ENCODE results near the gene MCC.

The MCC gene

GRCh38 chr5:113102121-113102531 is 386.1 kb downstream of the MCC start:
- peak; percentile 8 for DNase-seq (ENCODE audit: low read depth)
- no peak for TF ChIP-seq CTCF (conservative IDR thresholded peaks at IDR 0.05; ENCODE audit: low read length)

GRCh38 chr5:113100981-113101380 is 387.3 kb downstream of the MCC start:
- DNase-seq (ENCODE audit: low read depth) = no peak
- TF ChIP-seq CTCF (conservative IDR thresholded peaks at IDR 0.05; ENCODE audit: low read length) = no peak
- no peak overlapping the region for H3K4me3 ChIP-seq (ENCODE audit: low read length)

More at GRCh38 chr5:113102121-113102531, 386.1 kb downstream of the MCC start:
- no peak overlapping the region for H3K4me3 ChIP-seq (ENCODE audit: low read length)

GRCh38 chr5:113099822-113100221 is 388.4 kb downstream of the MCC start:
- DNase-seq (ENCODE audit: low read depth) = no peak
- H3K4me3 ChIP-seq (ENCODE audit: low read length) = no peak overlapping the region
- TF ChIP-seq CTCF (conservative IDR thresholded peaks at IDR 0.05; ENCODE audit: low read length) = no peak

- H3K4me3 ChIP-seq (ENCODE audit: low read length) = no peak overlapping the region
- no peak for DNase-seq (ENCODE audit: low read depth)
- TF ChIP-seq CTCF (conservative IDR thresholded peaks at IDR 0.05; ENCODE audit: low read length) = no peak
Measured at GRCh38 chr5:113098378-113098777, 389.9 kb downstream of the MCC start.

GRCh38 chr5:113095831-113096230 is 392.4 kb downstream of the MCC start:
- TF ChIP-seq CTCF (conservative IDR thresholded peaks at IDR 0.05; ENCODE audit: low read length) = no peak
- DNase-seq (ENCODE audit: low read depth) = no peak
- no peak overlapping the region for H3K4me3 ChIP-seq (ENCODE audit: low read length)

GRCh38 chr5:113093558-113093957 is 394.7 kb downstream of the MCC start:
- DNase-seq (ENCODE audit: low read depth) = no peak
- no peak for TF ChIP-seq CTCF (conservative IDR thresholded peaks at IDR 0.05; ENCODE audit: low read length)

GRCh38 chr5:113092683-113093082 is 395.6 kb downstream of the MCC start:
- TF ChIP-seq CTCF (conservative IDR thresholded peaks at IDR 0.05; ENCODE audit: low read length) = no peak
- no peak for DNase-seq (ENCODE audit: low read depth)
- no peak overlapping the region for H3K4me3 ChIP-seq (ENCODE audit: low read length)

More at GRCh38 chr5:113093558-113093957, 394.7 kb downstream of the MCC start:
- H3K4me3 ChIP-seq (ENCODE audit: low read length) = no peak overlapping the region

All from AG10803 (cell line).